ENCODE results near the gene DGKZ. TPM values are rescaled to one million over a fixed set of nuclear protein-coding genes. Genes with fewer than 3 reads are reported as not detected.

The DGKZ gene
- total RNA-seq, 2 donors from 2014 or later: 79.4 to 86.4 TPM

GRCh38 chr11:46380340-46381047 is 33.2 kb downstream of the DGKZ start:
- Histone ChIP-seq H3K36me3 (replicated peaks in 1 of 2; ENCODE audit: insufficient read depth in 1 of 2, low read depth in 2 of 2) (peaks cover 8% of the 10 kb centered on the region in 2 donors), H3K27me3 (peaks cover 0 to 10% of the 10 kb centered on the region in 2 donors), H3K27ac (peak overlapping the region; percentile 53 to 81 (median 60)), H3K4me3 (peak overlapping the region; percentile 41 to 63), H3K4me1 (peaks cover 28% of the 10 kb centered on the region), H3K9me3 (no peaks in the 10 kb centered on the region)
- WGBS, 2 donors: 2 to 3% methylated on average over 17 to 45 of the region's 45 CpGs
- TF ChIP-seq CTCF (IDR thresholded peaks at IDR 0.05): no peak
- peak in 1 of 3 donors; percentile 39 for TF ChIP-seq POLR2A (IDR thresholded peaks at IDR 0.05)
- DNase-seq (peak; percentile 64 to 75 (median 72)), ATAC-seq (peak; percentile 61)
- intact Hi-C loops (cut with DNase I): no loop called here

- peak in 2 of 4 donors; percentile 43 to 46 for DNase-seq
- peaks cover under 1 to 3% of the 10 kb centered on the region in 2 donors for H3K36me3 ChIP-seq (replicated peaks in 1 of 2; ENCODE audit: insufficient read depth in 1 of 2, low read depth in 2 of 2)
- H3K4me3 ChIP-seq: peak within 1 kb of the TSS; percentile 41 to 63
- H3K4me1 ChIP-seq: peaks cover 28% of the 10 kb centered on the region
- H3K9me3 ChIP-seq: no peaks in the 10 kb centered on the region
- 1 to 2% methylated on average over 25 to 55 of the region's 96 CpGs for WGBS, 2 donors
- peaks cover 0 to 10% of the 10 kb centered on the region in 2 donors for H3K27me3 ChIP-seq
- TF ChIP-seq CTCF (IDR thresholded peaks at IDR 0.05) (no peak), POLR2A (IDR thresholded peaks at IDR 0.05) (no peak)
- H3K27ac ChIP-seq: peak within 1 kb of the TSS; percentile 53 to 81 (median 60)
- intact Hi-C loops (cut with DNase I): no loop called here
- peak; percentile 26 for ATAC-seq
These were observed 34.0 kb downstream of the DGKZ start, which contains the start of gene MDK for GRCh38 chr11:46381048-46381818. Gene MDK, plus strand, starts transcription at chr11:46381669. Its CDS starts 389 bp downstream, at chr11:46382058.

GRCh38 chr11:46381819-46382645 is 34.8 kb downstream of the DGKZ start:
- Histone ChIP-seq H3K4me1 (peaks cover 28% of the 10 kb centered on the region), H3K9me3 (no peaks in the 10 kb centered on the region), H3K4me3 (peak overlapping the region in 1 of 2 donors; percentile 31), H3K27ac (no peak overlapping the region), H3K27me3 (peaks cover 0 to 10% of the 10 kb centered on the region in 2 donors), H3K36me3 (replicated peaks in 1 of 2; ENCODE audit: insufficient read depth in 1 of 2, low read depth in 2 of 2) (no peaks in the 10 kb centered on the region)
- WGBS, 2 donors: 5 to 15% methylated on average over 13 to 66 of the region's 66 CpGs
- no peak for DNase-seq
- TF ChIP-seq POLR2A (IDR thresholded peaks at IDR 0.05) (no peak), CTCF (IDR thresholded peaks at IDR 0.05) (no peak)
- intact Hi-C loops (cut with DNase I): no loop called here
- ATAC-seq: peak; percentile 3

- Histone ChIP-seq H3K27ac (no peak overlapping the region), H3K4me1 (peaks cover 28% of the 10 kb centered on the region), H3K36me3 (replicated peaks in 1 of 2; ENCODE audit: insufficient read depth in 1 of 2, low read depth in 2 of 2) (no peaks in the 10 kb centered on the region), H3K4me3 (no peak overlapping the region), H3K27me3 (peaks cover 0 to 10% of the 10 kb centered on the region in 2 donors), H3K9me3 (no peaks in the 10 kb centered on the region)
- ATAC-seq: no peak
- TF ChIP-seq CTCF (IDR thresholded peaks at IDR 0.05) (peak in 6 of 7 experiments; percentile 39 to 52 (median 45)), POLR2A (IDR thresholded peaks at IDR 0.05) (no peak)
- DNase-seq: peak; percentile 40 to 53 (median 46)
- intact Hi-C loops (cut with DNase I): no loop called here
- 56 to 67% methylated on average over 8 to 18 of the region's 18 CpGs for WGBS, 2 donors
These were observed 35.6 kb downstream of the DGKZ start for GRCh38 chr11:46382646-46383403.
